ENCODE results near the gene SHF.

GRCh38 chr15:45123397-45123796, 64.4 kb downstream of the SHF start:
- no peak for TF ChIP-seq CTCF (conservative IDR thresholded peaks at IDR 0.05; ENCODE audit: low read depth, low read length)
- TF ChIP-seq EZH2 (IDR thresholded peaks at IDR 0.05; ENCODE audit: borderline replicate concordance, low read depth, low read length, poor library complexity, severe bottlenecking), result no peak
